Measurements from ENCODE around the gene CBR3.

- no peak for TF ChIP-seq CTCF (IDR thresholded peaks at IDR 0.05)
- TF ChIP-seq POLR2A (IDR thresholded peaks at IDR 0.05): no peak
Observed at GRCh38 chr21:36160850-36161178, 25.9 kb downstream of the CBR3 start.
